Endothelial cell of umbilical vein (primary cell): ENCODE measurements around the gene ANKS1B. TPM values are rescaled to one million over a fixed set of nuclear protein-coding genes. Genes with fewer than 3 reads are reported as not detected.

Experiments used
- BruUV-seq: library from RNA; stranded (reverse); fragments of 400-500 nt; replicated peaks from 2 replicates; lab custom pipeline; 2021; lab: Mats Ljungman, UMichigan
- CTCF ChIA-PET: fragments of 300-600, 350-600 bp; sonication (Branson Sonifier 250); formaldehyde crosslinking; loops from one replicate; lab custom pipeline; 2021; ENCODE audit warnings: antibody characterized with exemption, inconsistent platforms; lab: Charles Lee
- POLR2A ChIA-PET: fragments of 300-600, 350-600 bp; sonication (Branson Sonifier 250); formaldehyde crosslinking; loops from one replicate; lab custom pipeline; 2021; ENCODE audit warnings: antibody characterized with exemption, inconsistent platforms; lab: Charles Lee
- DNase-seq: peaks from one replicate; pipeline ENCODE4 v3.0.0-alpha.2; 2011; ENCODE audit warnings: low read depth, low spot score
- FAIRE-seq: peaks from 2 replicates; lab custom pipeline; 2011; peaks lifted over from hg19 to GRCh38; lab: Jason Lieb, UNC
- H2AFZ ChIP-seq: 2 replicates; pipeline ENCODE4 v1.6.0; 2012; ENCODE audit warnings: low read depth, low read length, control low read depth, inconsistent platforms
- H3K27ac ChIP-seq: 2 replicates; pipeline ENCODE4 v1.5.1; 2011; ENCODE audit warnings: low read depth, mild to moderate bottlenecking, control low read depth, low read length, moderate library complexity; ENCODE audit not compliant: insufficient read depth
- H3K27me3 ChIP-seq, 2 experiments: 2 replicates each; pipeline versions ENCODE4 v1.6.0 to v1.6.1; 2011; ENCODE audit warnings: low read length in 2 of 2, mixed read lengths in 1 of 2; ENCODE audit not compliant: control insufficient read depth in 2 of 2, insufficient read depth in 2 of 2
- H3K36me3 ChIP-seq, 2 experiments: 2 replicates in 1 of 2; 3 replicates in 1 of 2; pipeline ENCODE4 v1.5.1; 2011; ENCODE audit warnings: low read length in 2 of 2, mild to moderate bottlenecking in 1 of 2, moderate library complexity in 1 of 2; ENCODE audit not compliant: control insufficient read depth in 2 of 2, insufficient read depth in 2 of 2; ENCODE audit errors: extremely low read depth in 1 of 2
- H3K4me1 ChIP-seq: 3 replicates; pipeline ENCODE4 v1.5.1; 2011; ENCODE audit warnings: mild to moderate bottlenecking, low read length; ENCODE audit not compliant: control insufficient read depth, insufficient read depth; ENCODE audit errors: extremely low read depth
- H3K4me2 ChIP-seq: 2 replicates; pipeline ENCODE4 v1.6.1; 2011; ENCODE audit warnings: low read length, control low read depth, mixed read lengths; ENCODE audit not compliant: insufficient read depth
- H3K4me3 ChIP-seq, 3 experiments: fragments of 200-600 bp in 1 of 3; sonication (generic), shearing (Covaris generic) in 1 of 3; replicated peaks in 1 of 3; 2 replicates each; pipeline ENCODE4 v1.5.1; 2011 to 2016; ENCODE audit warnings: control low read depth in 3 of 3, low read length in 3 of 3, mild to moderate bottlenecking in 2 of 3, inconsistent platforms in 1 of 3, low read depth in 1 of 3, moderate library complexity in 1 of 3; ENCODE audit not compliant: insufficient read depth in 1 of 3
- H3K79me2 ChIP-seq: 2 replicates; pipeline ENCODE4 v1.6.0; 2012; ENCODE audit warnings: low read length, inconsistent platforms; ENCODE audit not compliant: control insufficient read depth, insufficient read depth
- H3K9ac ChIP-seq: replicated peaks from 2 replicates; pipeline ENCODE3; 2011; ENCODE audit warnings: low read length, control low read depth; ENCODE audit not compliant: insufficient read depth; ENCODE audit errors: extremely low read depth
- H3K9me1 ChIP-seq: replicated peaks from 3 replicates; pipeline ENCODE4 v1.6.0; 2011; ENCODE audit warnings: mild to moderate bottlenecking, low read length; ENCODE audit not compliant: control insufficient read depth, insufficient read depth; ENCODE audit errors: extremely low read depth
- H3K9me3 ChIP-seq: replicated peaks from 2 replicates; pipeline ENCODE4 v1.5.1; 2012; ENCODE audit warnings: low read length, inconsistent platforms; ENCODE audit not compliant: control insufficient read depth, insufficient read depth
- H4K20me1 ChIP-seq: replicated peaks from 2 replicates; pipeline ENCODE3; 2011; ENCODE audit warnings: mild to moderate bottlenecking, low read length; ENCODE audit not compliant: control insufficient read depth, insufficient read depth; ENCODE audit errors: extremely low read depth
- FOS ChIP-seq: IDR thresholded peaks from 2 replicates; pipeline ENCODE4 v1.6.1; 2011; ENCODE audit warnings: mild to moderate bottlenecking, low read length, moderate library complexity, borderline replicate concordance; ENCODE audit not compliant: insufficient read depth
- GATA2 ChIP-seq: IDR thresholded peaks from 2 replicates; pipeline ENCODE4 v1.7.0; 2011; ENCODE audit warnings: low read depth, mild to moderate bottlenecking, moderate library complexity, mixed read lengths, low read length; ENCODE audit not compliant: insufficient read length, insufficient read depth
- JUN ChIP-seq: IDR thresholded peaks from 2 replicates; pipeline ENCODE4 v1.6.1; 2011; ENCODE audit warnings: borderline replicate concordance, low read depth; ENCODE audit not compliant: insufficient read length, insufficient read depth
- MYC ChIP-seq: IDR thresholded peaks from one replicate; pipeline ENCODE4 v1.6.1; 2011; ENCODE audit warnings: mild to moderate bottlenecking, low read depth, low read length
- POLR2A ChIP-seq: IDR thresholded peaks from 2 replicates; pipeline ENCODE4 v1.6.1; 2012; ENCODE audit warnings: low read depth, mild to moderate bottlenecking, control low read depth, low read length
- POLR2AphosphoS5 ChIP-seq: IDR thresholded peaks from 2 replicates; pipeline ENCODE4 v1.6.1; 2012; ENCODE audit warnings: low read depth, mild to moderate bottlenecking, control low read depth, low read length, moderate library complexity; ENCODE audit not compliant: insufficient read depth
- dilution Hi-C: fragments of 300-500 bp; cut with MboI; formaldehyde crosslinking; loops from one replicate; pipeline ENCODE4 v1.15.0; 2019; ENCODE audit warnings: low sequenced_read_pairs; ENCODE audit not compliant: extremely low pct_ligation_motif_present
- intact Hi-C: fragments of 100-400 bp; cut with micrococcal nuclease; formaldehyde crosslinking; loops from one replicate; pipeline ENCODE4 v1.10.0; 2022
- polyA plus RNA-seq, 4 experiments: library from polyadenylated mRNA; depleted of rRNA in 3 of 4; stranded (reverse) in 3 of 4; unstranded in 1 of 4; fragments of >200 nt; gene quantifications; 2 replicates each; pipeline versions ENCODE4 v1.2.1 to v1.2.3, GENCODE V29; 2011 to 2012; ENCODE audit warnings: missing spikeins in 1 of 4
- total RNA-seq: library from RNA; stranded (reverse); gene quantifications from 2 replicates; pipeline ENCODE4 v1.2.3, GENCODE V29; 2021
- TF ChIP-seq, protein P1 (sequence below), 2 donors: IDR thresholded peaks; 1 replicate in 1 of 2; 2 replicates in 1 of 2; pipeline ENCODE4 v1.5.1; 2011; ENCODE audit warnings: low read length in 2 of 2, mild to moderate bottlenecking in 2 of 2, moderate library complexity in 2 of 2, control low read depth in 1 of 2, inconsistent platforms in 1 of 2, low read depth in 1 of 2; ENCODE audit not compliant: insufficient read depth in 1 of 2; ENCODE audit errors: extremely low read depth in 1 of 2

The ANKS1B gene
- total and polyA plus RNA-seq, 2 donors (not counting 3 experiments of a cell fraction or from before 2014, with no cell fraction given): 0.15 to 0.38 TPM

DNA sequence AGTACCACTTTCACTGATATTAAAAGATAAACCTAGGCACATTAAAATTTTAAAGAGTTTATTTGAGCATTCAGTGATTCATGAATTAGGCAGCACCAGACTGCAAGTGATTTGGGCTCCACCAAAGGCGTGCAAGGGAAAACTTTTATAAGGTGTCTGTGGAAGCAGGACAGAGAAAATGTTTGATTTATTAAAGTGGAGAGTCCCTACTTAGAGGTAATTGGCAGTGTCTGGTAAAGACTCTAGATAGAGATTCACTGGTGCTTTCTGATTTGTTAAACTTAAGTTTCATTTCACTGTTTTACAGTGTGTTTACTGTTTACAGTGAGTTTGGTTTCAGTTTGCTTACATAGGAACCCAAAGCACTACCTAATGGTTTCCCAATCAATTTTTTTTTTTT is 72.8 kb downstream of the ANKS1B start:
- no peaks in the 10 kb centered on the region for H3K27me3 ChIP-seq
- TF ChIP-seq POLR2A (no peak), POLR2AphosphoS5 (no peak), MYC (no peak), JUN (no peak), FOS (no peak), GATA2 (no peak)
- TF ChIP-seq, protein P1, sequence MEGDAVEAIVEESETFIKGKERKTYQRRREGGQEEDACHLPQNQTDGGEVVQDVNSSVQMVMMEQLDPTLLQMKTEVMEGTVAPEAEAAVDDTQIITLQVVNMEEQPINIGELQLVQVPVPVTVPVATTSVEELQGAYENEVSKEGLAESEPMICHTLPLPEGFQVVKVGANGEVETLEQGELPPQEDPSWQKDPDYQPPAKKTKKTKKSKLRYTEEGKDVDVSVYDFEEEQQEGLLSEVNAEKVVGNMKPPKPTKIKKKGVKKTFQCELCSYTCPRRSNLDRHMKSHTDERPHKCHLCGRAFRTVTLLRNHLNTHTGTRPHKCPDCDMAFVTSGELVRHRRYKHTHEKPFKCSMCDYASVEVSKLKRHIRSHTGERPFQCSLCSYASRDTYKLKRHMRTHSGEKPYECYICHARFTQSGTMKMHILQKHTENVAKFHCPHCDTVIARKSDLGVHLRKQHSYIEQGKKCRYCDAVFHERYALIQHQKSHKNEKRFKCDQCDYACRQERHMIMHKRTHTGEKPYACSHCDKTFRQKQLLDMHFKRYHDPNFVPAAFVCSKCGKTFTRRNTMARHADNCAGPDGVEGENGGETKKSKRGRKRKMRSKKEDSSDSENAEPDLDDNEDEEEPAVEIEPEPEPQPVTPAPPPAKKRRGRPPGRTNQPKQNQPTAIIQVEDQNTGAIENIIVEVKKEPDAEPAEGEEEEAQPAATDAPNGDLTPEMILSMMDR (IDR thresholded peaks at IDR 0.05; ENCODE audit: extremely low read depth in 1 of 2, insufficient read depth in 1 of 2, low read depth in 1 of 2, low read length in 2 of 2): no peak
- no TSS peak for BruUV-seq
- H3K4me3 ChIP-seq: no peak overlapping the region
- H3K27ac ChIP-seq: no peak overlapping the region
- H4K20me1 ChIP-seq: no peaks in the 10 kb centered on the region
- H3K9me1 ChIP-seq: no peaks in the 10 kb centered on the region
- no peak overlapping the region for H2AFZ ChIP-seq
- POLR2A ChIA-PET: no interaction called here
- DNase-seq (no peak), FAIRE-seq (no peak)
- dilution Hi-C loops (no loop called here), intact Hi-C loops (no loop called here)
- no peak overlapping the region for H3K9ac ChIP-seq
- H3K36me3 ChIP-seq: no peaks in the 10 kb centered on the region
- H3K9me3 ChIP-seq: no peaks in the 10 kb centered on the region
- H3K79me2 ChIP-seq: no peaks in the 10 kb centered on the region
- H3K4me1 ChIP-seq: no peaks in the 10 kb centered on the region
- CTCF ChIA-PET: no interaction called here
- H3K4me2 ChIP-seq: no peak overlapping the region
